UCSD-AML1 (cell line): Measurements from ENCODE around the gene AK5.
A peak's percentile ranks its signal among the peaks of the same experiment; 100 is the strongest.
"Not testable (repeated sequence)": the region's sequence is repeated elsewhere in the genome, so short reads cannot be mapped to it uniquely, and the experiment has no call there.

Source experiments
- DNase-seq: peaks from one replicate; lab custom pipeline; 2025; ENCODE audit not compliant: unreplicated experiment; lab: John Stamatoyannopoulos, UW

AK5 gene

GRCh38 chr1:77283701-77284425, 2.0 kb downstream of the AK5 start:
- DNase-seq = no peak

- DNase-seq = no peak
These were observed 5.7 kb downstream of the AK5 start for GRCh38 chr1:77287535-77287934.

DNA sequence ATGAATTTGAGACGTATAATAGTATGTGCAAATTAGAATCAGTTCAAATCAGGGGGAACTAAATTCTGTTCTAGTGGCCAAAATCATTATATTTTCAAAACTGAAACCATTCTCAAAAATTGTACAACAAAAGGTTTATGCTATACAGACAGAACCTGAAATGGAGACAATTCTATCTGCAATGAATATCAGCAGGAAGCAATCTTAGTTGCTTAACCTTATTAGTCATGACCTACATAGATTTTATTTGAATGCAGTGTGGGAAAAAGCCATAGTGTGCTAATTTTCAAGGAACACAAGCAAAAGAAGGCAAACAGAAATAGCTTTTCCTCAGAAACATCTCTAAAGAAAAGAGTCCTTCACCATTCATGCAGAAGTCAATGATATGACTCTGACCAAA, 6.5 kb downstream of the AK5 start:
- no peak for DNase-seq

GRCh38 chr1:77290576-77290975, 8.8 kb downstream of the AK5 start:
- DNase-seq = no peak

DNA sequence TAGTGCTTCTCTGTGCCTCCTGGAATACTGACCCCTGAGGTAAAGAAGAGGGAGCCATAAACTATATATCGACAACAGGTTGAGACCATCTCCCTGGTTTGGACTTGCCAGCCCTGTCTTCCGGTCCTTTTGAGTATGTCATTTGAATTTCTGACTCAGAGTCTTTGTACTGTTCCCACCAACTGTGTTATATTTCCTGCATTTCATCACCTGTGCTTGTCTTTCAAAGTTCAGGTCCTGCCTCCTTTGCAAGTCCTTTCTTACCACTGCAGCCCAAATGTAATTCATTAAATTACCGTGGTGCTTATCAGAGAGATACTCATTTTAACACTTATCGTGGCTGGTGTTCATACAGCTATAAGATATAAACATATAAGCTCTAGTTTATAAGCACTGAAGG, 10.7 kb downstream of the AK5 start:
- DNase-seq = no peak

DNA sequence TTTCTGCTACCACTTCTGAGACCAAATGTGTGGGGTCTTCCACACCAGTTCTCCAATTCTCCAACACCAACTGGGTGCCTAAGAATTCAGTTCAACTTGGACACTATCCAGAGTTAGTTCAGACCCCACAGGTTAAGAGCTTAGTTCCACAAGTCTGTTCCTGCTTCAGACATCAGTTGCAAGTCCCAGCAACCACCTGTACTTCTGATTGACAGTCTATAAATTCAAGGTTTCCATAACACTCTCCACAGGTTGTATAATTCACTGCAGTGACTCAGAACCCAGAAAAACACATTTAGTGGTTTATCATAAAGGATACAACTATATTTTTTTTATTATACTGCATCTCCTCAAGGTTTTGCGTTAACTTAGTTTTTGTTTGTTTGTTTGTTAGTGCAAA, 18.7 kb downstream of the AK5 start:
- no peak for DNase-seq

DNA sequence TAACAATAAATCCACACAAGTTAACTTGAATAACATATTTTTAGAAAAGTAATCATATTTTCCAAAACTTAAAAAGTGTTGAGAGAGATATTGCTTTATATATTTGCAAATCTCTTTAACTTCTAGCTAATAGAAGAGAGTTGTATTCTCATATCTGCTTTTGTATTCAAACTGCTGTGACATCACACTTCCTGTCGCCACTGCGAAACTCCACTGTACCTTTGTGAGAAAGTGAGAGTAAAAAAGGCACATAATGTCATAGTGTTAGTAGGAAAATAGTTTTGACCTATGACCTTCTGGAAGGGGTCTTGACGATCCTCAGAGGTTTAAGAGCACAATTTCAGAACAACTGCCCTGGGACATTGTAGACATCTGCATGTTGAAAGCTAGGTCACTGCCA, 21.6 kb downstream of the AK5 start:
- no peak for DNase-seq

GRCh38 chr1:77308889-77309621, 27.2 kb downstream of the AK5 start:
- DNase-seq = no peak

GRCh38 chr1:77310924-77311323, 29.1 kb downstream of the AK5 start:
- DNase-seq = no peak

DNA sequence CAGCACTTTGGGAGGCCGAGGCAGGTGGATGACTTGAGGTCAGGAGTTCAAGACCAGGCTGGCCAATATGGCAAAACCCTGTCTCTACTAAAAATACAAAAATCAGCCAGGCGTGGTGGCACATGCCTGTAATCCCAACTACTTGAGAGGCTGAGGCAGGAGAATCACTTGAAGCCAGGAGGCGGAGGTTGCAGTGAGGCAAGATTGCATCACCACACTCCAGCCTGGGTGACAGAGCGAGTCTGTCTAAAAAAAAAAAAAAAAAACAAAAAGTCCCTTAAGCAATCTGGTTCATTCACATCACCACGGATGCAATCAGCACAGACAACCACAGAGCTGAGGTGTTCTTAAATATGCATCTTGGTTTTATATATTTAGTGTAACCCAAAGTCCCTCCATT, 30.5 kb downstream of the AK5 start:
- DNase-seq = not testable (repeated sequence)

GRCh38 chr1:77313491-77313890, 31.7 kb downstream of the AK5 start:
- peak; percentile 35 for DNase-seq

DNA sequence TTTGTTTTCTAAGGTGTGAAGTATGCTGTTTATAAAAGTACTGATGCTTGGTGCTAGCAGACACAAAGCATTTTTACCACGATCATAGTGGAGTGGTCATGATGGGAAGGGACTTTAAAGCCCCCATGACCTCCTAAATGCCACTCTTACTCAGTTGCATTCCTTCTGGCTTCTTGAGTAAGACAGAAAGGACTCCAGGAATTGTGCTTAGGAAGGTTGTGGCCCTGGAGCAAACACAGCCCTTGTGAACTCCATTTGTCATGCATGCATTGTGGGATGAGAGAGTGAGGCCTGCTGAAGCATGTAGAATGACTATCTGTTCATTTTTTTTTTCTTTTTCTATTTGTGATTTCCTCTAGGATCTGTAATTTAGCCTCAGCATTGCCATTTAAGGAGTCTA, 34.2 kb downstream of the AK5 start:
- DNase-seq = no peak

DNA sequence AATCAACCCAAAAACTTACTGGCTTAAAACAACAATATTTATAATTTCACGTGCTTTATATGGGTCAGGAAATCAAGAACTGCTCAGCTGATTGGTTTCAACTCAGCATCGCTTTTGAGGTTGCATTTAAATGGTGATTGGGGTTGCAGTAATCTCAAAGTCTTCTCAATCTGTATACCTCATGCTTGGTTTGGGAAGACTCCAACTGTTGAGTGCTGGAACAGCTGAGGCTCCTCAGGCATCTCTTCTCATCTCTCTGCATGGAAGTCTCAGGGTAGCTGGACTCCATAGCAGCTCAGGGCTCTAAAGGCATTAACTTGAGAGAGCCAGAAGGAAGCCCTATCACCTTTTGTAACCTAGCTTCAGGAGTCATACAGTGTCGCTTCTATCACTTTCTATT, 35.1 kb downstream of the AK5 start:
- DNase-seq = no peak

- no peak for DNase-seq
These were observed 37.4 kb downstream of the AK5 start for GRCh38 chr1:77319036-77319705.

- no peak for DNase-seq
These were observed 40.5 kb downstream of the AK5 start for GRCh38 chr1:77322061-77322900.

GRCh38 chr1:77333501-77333900, 51.7 kb downstream of the AK5 start:
- no peak for DNase-seq

- DNase-seq = no peak
These were observed 54.9 kb downstream of the AK5 start for GRCh38 chr1:77336729-77337128.

DNA sequence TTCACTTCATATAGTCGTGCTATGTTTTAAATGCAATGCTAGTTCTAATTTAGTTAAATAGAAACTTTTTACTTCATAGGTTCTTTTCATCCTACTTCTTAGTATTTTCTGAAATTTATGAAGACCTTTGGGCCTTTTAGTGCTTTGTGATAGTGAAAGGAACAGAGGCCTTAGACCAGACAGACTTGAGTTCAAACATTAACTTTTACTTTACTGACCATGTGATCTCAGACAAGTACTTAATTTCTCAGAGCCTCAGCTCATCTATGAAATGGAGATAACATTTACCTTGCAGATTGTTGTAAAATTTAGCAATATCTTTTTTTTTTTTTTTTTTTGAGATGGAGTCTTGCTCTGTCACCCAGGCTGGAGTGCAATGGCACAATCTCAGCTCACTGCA, 57.5 kb downstream of the AK5 start:
- no peak for DNase-seq

DNA sequence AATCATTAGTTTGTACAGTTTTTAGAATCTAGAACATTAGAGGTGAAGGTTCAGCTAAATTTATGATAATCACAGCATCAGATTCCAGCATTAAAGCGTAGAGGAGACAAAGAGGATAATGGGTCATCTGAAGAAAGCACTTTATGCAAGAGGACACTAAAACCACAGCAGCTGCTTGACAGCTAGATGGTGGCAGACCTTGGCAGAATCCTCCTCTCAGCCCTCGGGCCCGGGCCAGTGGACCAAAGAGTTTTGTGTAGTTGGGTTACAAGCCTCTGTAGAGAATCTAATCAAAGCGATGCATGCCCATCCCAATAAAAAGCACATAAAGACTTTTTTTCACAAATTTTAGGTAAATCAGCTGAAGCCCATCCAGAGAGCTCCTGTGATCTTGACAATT, 59.4 kb downstream of the AK5 start:
- DNase-seq = no peak

GRCh38 chr1:77342745-77343144, 60.9 kb downstream of the AK5 start:
- DNase-seq = no peak

DNA sequence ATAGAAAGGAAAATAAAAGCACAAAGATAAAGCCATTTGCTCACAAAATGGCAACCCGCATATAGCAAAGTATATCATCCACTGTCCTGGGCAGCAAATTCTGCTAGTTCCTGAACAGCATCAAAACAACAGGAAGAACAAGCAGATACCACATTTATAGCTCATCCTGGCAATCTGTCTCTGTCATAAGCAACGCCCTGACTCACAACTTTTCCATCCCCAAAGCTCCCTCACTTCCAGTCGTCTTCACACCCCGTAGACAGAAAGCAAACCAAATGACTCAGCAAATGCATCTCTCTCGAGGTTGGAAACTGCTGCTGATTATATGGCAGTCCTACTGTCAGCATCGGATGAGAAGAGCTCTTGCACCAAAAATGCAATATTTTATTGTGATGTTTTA, 65.8 kb downstream of the AK5 start:
- peak; percentile 11 for DNase-seq
